ENCODE measurements around the gene ATP13A3.

DNA sequence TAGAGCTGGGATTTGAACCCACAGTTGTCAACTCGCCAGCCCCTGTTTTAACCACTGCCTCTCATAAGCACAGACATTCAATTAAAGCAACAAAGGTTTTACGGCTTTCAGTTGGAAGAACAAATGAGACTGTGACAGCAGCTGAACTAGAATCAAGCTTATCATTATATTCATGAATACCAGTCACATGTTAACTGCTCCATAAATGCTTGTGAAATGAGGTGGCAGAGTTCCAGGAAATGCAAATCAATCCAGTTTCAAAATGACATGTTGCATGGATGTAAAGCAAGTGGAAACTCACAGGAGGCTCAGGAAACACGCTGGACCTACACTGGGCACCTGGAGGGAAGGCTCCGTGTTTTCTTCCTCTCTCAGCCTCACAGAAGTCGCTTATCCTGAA, 91.6 kb downstream of the ATP13A3 start:
- TF ChIP-seq EZH2 (IDR thresholded peaks at IDR 0.05; ENCODE audit: low read depth, unreplicated experiment), result no peak
- TF ChIP-seq, protein P1, sequence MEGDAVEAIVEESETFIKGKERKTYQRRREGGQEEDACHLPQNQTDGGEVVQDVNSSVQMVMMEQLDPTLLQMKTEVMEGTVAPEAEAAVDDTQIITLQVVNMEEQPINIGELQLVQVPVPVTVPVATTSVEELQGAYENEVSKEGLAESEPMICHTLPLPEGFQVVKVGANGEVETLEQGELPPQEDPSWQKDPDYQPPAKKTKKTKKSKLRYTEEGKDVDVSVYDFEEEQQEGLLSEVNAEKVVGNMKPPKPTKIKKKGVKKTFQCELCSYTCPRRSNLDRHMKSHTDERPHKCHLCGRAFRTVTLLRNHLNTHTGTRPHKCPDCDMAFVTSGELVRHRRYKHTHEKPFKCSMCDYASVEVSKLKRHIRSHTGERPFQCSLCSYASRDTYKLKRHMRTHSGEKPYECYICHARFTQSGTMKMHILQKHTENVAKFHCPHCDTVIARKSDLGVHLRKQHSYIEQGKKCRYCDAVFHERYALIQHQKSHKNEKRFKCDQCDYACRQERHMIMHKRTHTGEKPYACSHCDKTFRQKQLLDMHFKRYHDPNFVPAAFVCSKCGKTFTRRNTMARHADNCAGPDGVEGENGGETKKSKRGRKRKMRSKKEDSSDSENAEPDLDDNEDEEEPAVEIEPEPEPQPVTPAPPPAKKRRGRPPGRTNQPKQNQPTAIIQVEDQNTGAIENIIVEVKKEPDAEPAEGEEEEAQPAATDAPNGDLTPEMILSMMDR (conservative IDR thresholded peaks at IDR 0.05; ENCODE audit: low read depth in 2 of 2), result no peak
- TF ChIP-seq POLR2AphosphoS5 (IDR thresholded peaks at IDR 0.05; ENCODE audit: low read depth), result no peak
- TF ChIP-seq CREB1 (CRISPR knock-in tag; IDR thresholded peaks at IDR 0.05; ENCODE audit: low read depth), result no peak
- TF ChIP-seq STAT1 (IDR thresholded peaks at IDR 0.05; ENCODE audit: unreplicated experiment), result no peak
- TF ChIP-seq, protein P2, sequence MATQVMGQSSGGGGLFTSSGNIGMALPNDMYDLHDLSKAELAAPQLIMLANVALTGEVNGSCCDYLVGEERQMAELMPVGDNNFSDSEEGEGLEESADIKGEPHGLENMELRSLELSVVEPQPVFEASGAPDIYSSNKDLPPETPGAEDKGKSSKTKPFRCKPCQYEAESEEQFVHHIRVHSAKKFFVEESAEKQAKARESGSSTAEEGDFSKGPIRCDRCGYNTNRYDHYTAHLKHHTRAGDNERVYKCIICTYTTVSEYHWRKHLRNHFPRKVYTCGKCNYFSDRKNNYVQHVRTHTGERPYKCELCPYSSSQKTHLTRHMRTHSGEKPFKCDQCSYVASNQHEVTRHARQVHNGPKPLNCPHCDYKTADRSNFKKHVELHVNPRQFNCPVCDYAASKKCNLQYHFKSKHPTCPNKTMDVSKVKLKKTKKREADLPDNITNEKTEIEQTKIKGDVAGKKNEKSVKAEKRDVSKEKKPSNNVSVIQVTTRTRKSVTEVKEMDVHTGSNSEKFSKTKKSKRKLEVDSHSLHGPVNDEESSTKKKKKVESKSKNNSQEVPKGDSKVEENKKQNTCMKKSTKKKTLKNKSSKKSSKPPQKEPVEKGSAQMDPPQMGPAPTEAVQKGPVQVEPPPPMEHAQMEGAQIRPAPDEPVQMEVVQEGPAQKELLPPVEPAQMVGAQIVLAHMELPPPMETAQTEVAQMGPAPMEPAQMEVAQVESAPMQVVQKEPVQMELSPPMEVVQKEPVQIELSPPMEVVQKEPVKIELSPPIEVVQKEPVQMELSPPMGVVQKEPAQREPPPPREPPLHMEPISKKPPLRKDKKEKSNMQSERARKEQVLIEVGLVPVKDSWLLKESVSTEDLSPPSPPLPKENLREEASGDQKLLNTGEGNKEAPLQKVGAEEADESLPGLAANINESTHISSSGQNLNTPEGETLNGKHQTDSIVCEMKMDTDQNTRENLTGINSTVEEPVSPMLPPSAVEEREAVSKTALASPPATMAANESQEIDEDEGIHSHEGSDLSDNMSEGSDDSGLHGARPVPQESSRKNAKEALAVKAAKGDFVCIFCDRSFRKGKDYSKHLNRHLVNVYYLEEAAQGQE (IDR thresholded peaks at IDR 0.05; ENCODE audit: unreplicated experiment), result no peak
- TF ChIP-seq, protein P3, sequence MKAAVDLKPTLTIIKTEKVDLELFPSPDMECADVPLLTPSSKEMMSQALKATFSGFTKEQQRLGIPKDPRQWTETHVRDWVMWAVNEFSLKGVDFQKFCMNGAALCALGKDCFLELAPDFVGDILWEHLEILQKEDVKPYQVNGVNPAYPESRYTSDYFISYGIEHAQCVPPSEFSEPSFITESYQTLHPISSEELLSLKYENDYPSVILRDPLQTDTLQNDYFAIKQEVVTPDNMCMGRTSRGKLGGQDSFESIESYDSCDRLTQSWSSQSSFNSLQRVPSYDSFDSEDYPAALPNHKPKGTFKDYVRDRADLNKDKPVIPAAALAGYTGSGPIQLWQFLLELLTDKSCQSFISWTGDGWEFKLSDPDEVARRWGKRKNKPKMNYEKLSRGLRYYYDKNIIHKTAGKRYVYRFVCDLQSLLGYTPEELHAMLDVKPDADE (IDR thresholded peaks at IDR 0.05), result no peak
- TF ChIP-seq ZNF114 (CRISPR knock-in tag; IDR thresholded peaks at IDR 0.05), result no peak
